Activated B cell treated with CpG ODN at 0.5 μM for 24 hours (primary cell): ENCODE data around the gene SPIRE2. TPM values are rescaled to one million over a fixed set of nuclear protein-coding genes. Genes with fewer than 3 reads are reported as not detected.
"Not testable (repeated sequence)": the region's sequence is repeated elsewhere in the genome, so short reads cannot be mapped to it uniquely, and the experiment has no call there.

Experiments
- ATAC-seq: fragments of 200-7000 bp; cut with Tn5 transposase; one replicate; pipeline ENCODE4 v1.10.0; 2021; ENCODE audit warnings: low read depth, mild to moderate bottlenecking, moderate library complexity
- CTCF ChIA-PET: fragments of 350-600 bp; sonication (Branson Sonifier 250); formaldehyde crosslinking; loops from one replicate; lab custom pipeline; 2021; ENCODE audit warnings: antibody characterized with exemption; lab: Charles Lee
- POLR2A ChIA-PET: fragments of 350-600 bp; sonication (Branson Sonifier 250); formaldehyde crosslinking; loops from one replicate; lab custom pipeline; 2021; ENCODE audit warnings: antibody characterized with exemption; lab: Charles Lee
- DNase-seq: peaks from one replicate; pipeline ENCODE4 v3.0.0; 2022
- H3K27ac Mint-ChIP-seq: one replicate; pipeline ENCODE4 v1.8.0; 2020; ENCODE audit warnings: mixed read lengths
- H3K27me3 Mint-ChIP-seq: one replicate; pipeline ENCODE4 v1.8.0; 2021; ENCODE audit warnings: mixed read lengths
- H3K36me3 Mint-ChIP-seq: one replicate; pipeline ENCODE4 v1.8.0; 2021; ENCODE audit warnings: low read depth, mixed read lengths
- H3K4me1 Mint-ChIP-seq: one replicate; pipeline ENCODE4 v1.8.0; 2021; ENCODE audit warnings: mixed read lengths
- H3K4me3 Mint-ChIP-seq: one replicate; pipeline ENCODE4 v1.8.0; 2020; ENCODE audit warnings: mild to moderate bottlenecking, mixed read lengths
- H3K9me3 Mint-ChIP-seq: one replicate; pipeline ENCODE4 v1.8.0; 2020; ENCODE audit warnings: mixed read lengths
- intact Hi-C: fragments of 100-400 bp; cut with micrococcal nuclease; formaldehyde crosslinking; loops from one replicate; pipeline ENCODE4 v1.15.1; 2024
- total RNA-seq: library from RNA; stranded (reverse); gene quantifications from 2 replicates; pipeline ENCODE4 v1.2.3, GENCODE V29; 2022
- TF ChIP-seq, protein P1 (sequence below): fragments of 200-600 bp; IDR thresholded peaks from one replicate; pipeline ENCODE4 v1.8.0; 2022; ENCODE audit warnings: antibody characterized with exemption, mild to moderate bottlenecking

SPIRE2 gene
- total RNA-seq, 1 donor from 2014 or later, result 1.2 TPM

DNA sequence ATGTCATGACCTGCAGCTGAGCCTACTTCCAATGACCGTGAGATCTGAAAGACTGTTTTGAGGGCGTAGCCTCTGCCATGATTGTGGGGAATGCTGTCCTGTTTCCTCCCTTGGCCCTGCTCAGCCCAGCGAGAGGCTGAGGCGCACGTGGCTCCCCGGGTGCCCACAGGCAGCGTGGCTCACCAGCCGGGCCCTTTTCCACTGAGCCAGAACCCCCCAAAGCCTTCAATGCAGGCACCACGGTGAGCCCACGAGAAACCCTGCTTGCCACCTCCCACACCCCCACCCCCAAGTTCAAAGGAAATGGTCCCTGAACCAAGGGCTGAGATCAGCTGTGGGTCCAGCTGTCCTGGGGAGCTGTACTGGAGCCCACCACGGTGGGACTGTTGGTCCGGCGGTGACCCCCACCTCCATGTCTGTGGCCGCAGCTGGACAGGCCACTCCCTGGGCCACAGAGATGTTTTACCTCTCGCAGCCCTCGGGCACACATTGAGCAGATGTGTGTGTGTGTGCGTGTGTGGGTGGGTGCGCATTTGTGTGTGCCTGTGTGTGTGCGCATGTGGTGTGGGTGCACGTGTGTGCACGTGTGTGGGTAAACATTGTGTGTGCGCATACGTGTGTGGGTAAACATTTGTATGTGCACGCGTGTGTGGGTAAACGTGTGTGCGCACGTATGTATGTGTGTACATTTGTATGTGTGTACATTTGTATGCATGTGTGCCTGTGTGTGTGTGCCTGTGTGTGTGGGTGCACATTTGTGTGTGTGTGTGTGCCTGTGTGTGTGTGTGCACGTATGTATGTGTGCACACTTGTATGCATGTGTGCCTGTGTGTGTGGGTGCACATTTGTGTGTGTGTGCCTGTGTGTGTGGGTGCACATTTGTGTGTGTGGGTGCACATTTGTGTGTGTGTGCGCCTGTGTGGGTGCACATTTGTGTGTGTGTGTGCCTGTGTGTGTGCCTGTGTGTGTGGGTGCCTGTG is 85.4 kb downstream of the SPIRE2 start:
- no peak for DNase-seq

DNA sequence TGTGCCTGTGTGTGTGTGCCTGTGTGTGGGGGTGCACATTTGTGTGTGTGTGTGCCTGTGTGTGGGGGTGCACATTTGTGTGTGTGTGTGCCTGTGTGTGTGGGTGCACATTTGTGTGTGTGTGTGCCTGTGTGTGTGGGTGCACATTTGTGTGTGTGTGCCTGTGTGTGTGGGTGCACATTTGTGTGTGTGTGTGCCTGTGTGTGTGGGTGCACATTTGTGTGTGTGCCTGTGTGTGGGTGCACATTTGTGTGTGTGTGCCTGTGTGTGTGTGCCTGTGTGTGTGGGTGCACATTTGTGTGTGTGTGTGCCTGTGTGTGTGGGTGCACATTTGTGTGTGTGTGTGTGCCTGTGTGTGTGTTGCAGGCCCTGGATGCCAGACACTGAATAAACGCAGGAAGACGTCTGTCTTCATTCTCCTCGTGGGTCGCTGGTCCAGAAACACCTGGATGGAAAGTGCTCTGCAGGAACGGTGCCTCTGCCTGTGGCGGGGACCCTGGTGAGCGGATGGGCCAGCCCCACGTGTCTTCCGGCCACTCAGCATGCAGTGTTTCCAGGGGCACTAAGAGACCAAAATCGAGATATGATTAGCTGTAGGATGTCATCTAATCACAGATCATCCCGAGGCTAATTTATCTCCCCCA is 86.5 kb downstream of the SPIRE2 start:
- intact Hi-C loops, DNase-seq, ATAC-seq, H3K9me3 Mint-ChIP-seq, H3K4me3 Mint-ChIP-seq, H3K27ac Mint-ChIP-seq, H3K27me3 Mint-ChIP-seq, POLR2A ChIA-PET, CTCF ChIA-PET: not testable (repeated sequence)
- Mint-ChIP-seq H3K36me3 (peaks cover 23% of the 10 kb centered on the region), H3K4me1 (peaks cover 17% of the 10 kb centered on the region)

More for the DNA sequence above, 85.4 kb downstream of the SPIRE2 start:
- POLR2A ChIA-PET, result interaction anchor here (0.6 kb wide), 1 partner anchor 233 kb away, joined by 4 read pairs; no protein-coding TSS in a partner anchor
- intact Hi-C loops, result no loop called here
- no peak for ATAC-seq
- CTCF ChIA-PET, result no interaction called here
- TF ChIP-seq, protein P1, sequence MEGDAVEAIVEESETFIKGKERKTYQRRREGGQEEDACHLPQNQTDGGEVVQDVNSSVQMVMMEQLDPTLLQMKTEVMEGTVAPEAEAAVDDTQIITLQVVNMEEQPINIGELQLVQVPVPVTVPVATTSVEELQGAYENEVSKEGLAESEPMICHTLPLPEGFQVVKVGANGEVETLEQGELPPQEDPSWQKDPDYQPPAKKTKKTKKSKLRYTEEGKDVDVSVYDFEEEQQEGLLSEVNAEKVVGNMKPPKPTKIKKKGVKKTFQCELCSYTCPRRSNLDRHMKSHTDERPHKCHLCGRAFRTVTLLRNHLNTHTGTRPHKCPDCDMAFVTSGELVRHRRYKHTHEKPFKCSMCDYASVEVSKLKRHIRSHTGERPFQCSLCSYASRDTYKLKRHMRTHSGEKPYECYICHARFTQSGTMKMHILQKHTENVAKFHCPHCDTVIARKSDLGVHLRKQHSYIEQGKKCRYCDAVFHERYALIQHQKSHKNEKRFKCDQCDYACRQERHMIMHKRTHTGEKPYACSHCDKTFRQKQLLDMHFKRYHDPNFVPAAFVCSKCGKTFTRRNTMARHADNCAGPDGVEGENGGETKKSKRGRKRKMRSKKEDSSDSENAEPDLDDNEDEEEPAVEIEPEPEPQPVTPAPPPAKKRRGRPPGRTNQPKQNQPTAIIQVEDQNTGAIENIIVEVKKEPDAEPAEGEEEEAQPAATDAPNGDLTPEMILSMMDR, result no peak
- peaks cover 31% of the 10 kb centered on the region for H3K36me3 Mint-ChIP-seq
- H3K27me3 Mint-ChIP-seq, result no peaks in the 10 kb centered on the region
- H3K4me1 Mint-ChIP-seq, result peaks cover 14% of the 10 kb centered on the region
- no peak overlapping the region for H3K27ac Mint-ChIP-seq
- H3K9me3 Mint-ChIP-seq, result no peaks in the 10 kb centered on the region
- H3K4me3 Mint-ChIP-seq, result no peak overlapping the region

DNA sequence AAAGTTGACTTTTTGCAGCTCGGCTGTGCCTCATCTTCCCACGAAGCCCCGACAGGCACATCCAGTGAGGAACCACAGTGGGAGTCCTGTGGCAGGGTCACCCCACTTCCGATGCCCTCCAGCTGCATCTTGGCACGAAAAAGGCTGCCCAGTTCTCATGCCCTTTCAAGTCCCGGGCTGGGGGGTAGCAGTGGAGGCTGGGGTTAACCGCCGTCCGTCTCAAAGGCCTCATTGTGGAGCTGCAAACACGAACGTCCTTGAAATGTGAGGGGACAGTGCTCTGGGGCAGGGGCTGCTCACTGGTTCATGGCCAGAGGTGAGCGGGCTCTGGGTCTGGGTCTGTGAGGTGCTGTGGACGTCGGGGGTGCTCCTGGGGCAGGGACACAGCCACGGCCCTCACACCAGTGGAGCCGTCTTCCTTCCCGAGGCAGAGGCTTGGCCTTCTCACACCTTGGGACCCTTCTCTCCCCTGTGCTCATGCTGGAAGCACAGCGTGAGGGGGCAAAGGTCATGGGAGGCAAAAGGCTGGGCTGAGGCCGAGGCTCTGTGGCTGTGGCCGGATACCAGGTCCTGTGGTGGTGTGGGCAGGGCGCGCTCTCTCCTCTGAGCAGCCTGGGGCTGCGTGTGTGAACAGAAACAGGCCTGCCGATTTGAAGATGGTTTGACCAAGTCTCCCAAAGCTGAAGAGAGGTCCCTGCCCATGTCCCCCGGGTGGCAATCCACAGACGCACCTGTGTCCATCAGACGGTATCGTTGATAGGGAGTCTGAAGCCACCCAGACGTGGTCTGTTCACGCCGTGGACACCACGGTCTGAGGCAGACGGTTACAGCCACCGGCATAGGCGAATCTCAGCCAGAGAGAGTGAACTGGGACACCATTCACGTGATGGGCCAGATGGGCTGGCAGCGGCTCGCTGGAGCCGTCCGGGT is 87.3 kb downstream of the SPIRE2 start:
- Mint-ChIP-seq H3K9me3 (no peaks in the 10 kb centered on the region), H3K27ac (no peak overlapping the region), H3K36me3 (peaks cover 16% of the 10 kb centered on the region), H3K27me3 (peaks cover 8% of the 10 kb centered on the region), H3K4me1 (peaks cover 17% of the 10 kb centered on the region), H3K4me3 (no peak overlapping the region)
- ChIA-PET POLR2A (no interaction called here), CTCF (no interaction called here)
- intact Hi-C loops, result no loop called here
- ATAC-seq (no peak), DNase-seq (no peak)
- TF ChIP-seq, protein P1, result no peak

DNA sequence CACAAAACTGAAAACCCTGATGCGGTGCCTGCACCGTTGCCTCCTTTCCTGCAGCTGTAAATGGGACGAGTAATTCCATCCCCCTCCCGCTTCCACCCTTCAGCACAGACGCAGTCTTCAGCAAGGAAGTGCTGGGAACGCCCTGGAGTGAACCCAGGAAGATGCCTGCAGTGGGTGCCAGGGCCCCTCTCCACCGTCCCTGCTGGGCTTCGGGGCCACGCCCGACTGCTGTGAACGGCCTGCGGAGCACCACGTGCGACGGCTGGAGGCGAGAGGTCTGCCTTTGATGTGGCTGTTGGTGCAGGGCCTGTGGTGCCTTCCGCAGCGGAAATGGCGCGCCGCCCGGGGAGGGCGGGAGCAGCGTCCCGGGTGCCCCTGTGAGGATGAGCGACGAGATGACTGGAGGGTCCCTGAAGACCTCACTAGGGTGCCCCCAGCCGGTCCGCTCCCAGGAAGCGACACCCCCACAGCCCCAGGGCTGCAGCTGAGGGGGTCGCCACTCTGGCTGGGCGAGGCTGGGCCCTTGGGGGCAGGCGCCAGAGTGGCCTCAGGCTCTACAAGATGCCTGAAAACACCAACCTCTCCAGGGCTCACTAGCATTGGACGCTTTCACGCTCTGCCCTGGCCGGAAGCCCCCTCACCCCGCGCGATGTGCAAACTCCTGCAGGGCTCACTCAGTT is 89.6 kb downstream of the SPIRE2 start:
- peak; percentile 80 for ATAC-seq
- DNase-seq, result peak; percentile 61
- Mint-ChIP-seq H3K27me3 (peaks cover 17% of the 10 kb centered on the region), H3K4me3 (peak overlapping the region; percentile 66), H3K4me1 (peaks cover 28% of the 10 kb centered on the region), H3K27ac (no peak overlapping the region), H3K9me3 (no peaks in the 10 kb centered on the region), H3K36me3 (no peaks in the 10 kb centered on the region)
- CTCF ChIA-PET, result interaction anchor here (0.9 to 1.8 kb wide), 3 partner anchors 8 to 212 kb away, joined by 3 to 6 read pairs (median 3); no protein-coding TSS in a partner anchor
- TF ChIP-seq, protein P1, result no peak
- POLR2A ChIA-PET, result interaction anchor here (0.6 to 1.3 kb wide), 5 partner anchors 11 to 64 kb away, joined by 3 to 6 read pairs (median 3); partner anchors contain the start of gene DEF8
- intact Hi-C loops, result loop anchor here (1.0 to 2.0 kb wide), 2 partner anchors 30 to 101 kb away; partner anchors contain the start of genes DBNDD1 and DEF8
